Measurements from ENCODE around the gene RPSA. TPM values are rescaled to one million over a fixed set of nuclear protein-coding genes. Genes with fewer than 3 reads are reported as not detected.

Gene RPSA
- total RNA-seq, 1 experiment from 2014 or later, result 2,077 TPM

- peaks cover 6% of the 10 kb centered on the region for H3K27me3 Mint-ChIP-seq (ENCODE audit: low read depth)
Observed at GRCh38 chr3:39428745-39429201, 22.3 kb downstream of the RPSA start.

More at GRCh38 chr3:39428745-39429201, 22.3 kb downstream of the RPSA start:
- Histone ChIP-seq H4K5ac (ENCODE audit: insufficient read length, low read depth, low read length) (no peak overlapping the region), H3K9ac (ENCODE audit: extremely low read depth, insufficient read length, low read length) (no peak overlapping the region), H3K27ac (ENCODE audit: insufficient read length, low read depth, low read length) (no peak overlapping the region), H3K23ac (ENCODE audit: insufficient read length, low read depth, low read length) (no peak overlapping the region), H3K23me2 (ENCODE audit: insufficient read length, low read depth, low read length, poor library complexity, severe bottlenecking) (no peaks in the 10 kb centered on the region), H3K4me1 (ENCODE audit: insufficient read depth, low read length) (no peaks in the 10 kb centered on the region), H3K27me3 (ENCODE audit: insufficient read depth, low read length) (no peaks in the 10 kb centered on the region), H2AK5ac (ENCODE audit: insufficient read length, low read length) (no peak overlapping the region), H3K79me1 (ENCODE audit: insufficient read depth, low read depth, low read length, poor library complexity, severe bottlenecking) (no peaks in the 10 kb centered on the region), H4K20me1 (ENCODE audit: control insufficient read depth, insufficient read depth, insufficient read length) (no peaks in the 10 kb centered on the region), H4K91ac (ENCODE audit: insufficient read length, low read depth, low read length) (no peak overlapping the region), H3K4me2 (ENCODE audit: insufficient read depth, insufficient read length, low read length) (no peak overlapping the region), H2BK12ac (ENCODE audit: insufficient read length, low read depth, low read length) (no peak overlapping the region), H2BK120ac (ENCODE audit: low read depth, low read length, poor library complexity, severe bottlenecking) (no peak overlapping the region), H3K9me3 (ENCODE audit: control insufficient read depth, low read depth, low read length) (no peaks in the 10 kb centered on the region), H2BK15ac (ENCODE audit: low read depth, low read length) (no peak overlapping the region), H2BK5ac (ENCODE audit: insufficient read length, low read length) (no peak overlapping the region), H2BK20ac (ENCODE audit: low read depth, low read length, poor library complexity, severe bottlenecking) (no peak overlapping the region), H3K18ac (ENCODE audit: insufficient read length, low read depth, low read length) (no peak overlapping the region), H3K56ac (ENCODE audit: insufficient read length, low read depth, low read length) (no peak overlapping the region), H4K8ac (replicated peaks; ENCODE audit: insufficient read length, low read depth, low read length) (no peak overlapping the region), H3K14ac (ENCODE audit: insufficient read depth, low read length) (no peak overlapping the region), H3T11ph (ENCODE audit: low read length) (no peak overlapping the region), H3K4ac (ENCODE audit: low read depth, low read length) (no peak overlapping the region), H2AFZ (ENCODE audit: low read length) (no peak overlapping the region), H3K79me2 (ENCODE audit: insufficient read depth, low read length) (no peaks in the 10 kb centered on the region)
- Mint-ChIP-seq H3K4me3 (no peak overlapping the region), H3K36me3 (ENCODE audit: insufficient read depth in 1 of 3, low read depth in 3 of 3) (no peaks in the 10 kb centered on the region), H3K9me3 (no peaks in the 10 kb centered on the region), H3K27ac (no peak overlapping the region), H3K4me1 (no peaks in the 10 kb centered on the region)
- DNase-seq, result no peak
- WGBS (ENCODE audit: extremely low coverage, insufficient read length, low lambda C conversion rate), result no CpG with 5 or more reads among the region's 22 CpGs
- TF ChIP-seq, protein P1, sequence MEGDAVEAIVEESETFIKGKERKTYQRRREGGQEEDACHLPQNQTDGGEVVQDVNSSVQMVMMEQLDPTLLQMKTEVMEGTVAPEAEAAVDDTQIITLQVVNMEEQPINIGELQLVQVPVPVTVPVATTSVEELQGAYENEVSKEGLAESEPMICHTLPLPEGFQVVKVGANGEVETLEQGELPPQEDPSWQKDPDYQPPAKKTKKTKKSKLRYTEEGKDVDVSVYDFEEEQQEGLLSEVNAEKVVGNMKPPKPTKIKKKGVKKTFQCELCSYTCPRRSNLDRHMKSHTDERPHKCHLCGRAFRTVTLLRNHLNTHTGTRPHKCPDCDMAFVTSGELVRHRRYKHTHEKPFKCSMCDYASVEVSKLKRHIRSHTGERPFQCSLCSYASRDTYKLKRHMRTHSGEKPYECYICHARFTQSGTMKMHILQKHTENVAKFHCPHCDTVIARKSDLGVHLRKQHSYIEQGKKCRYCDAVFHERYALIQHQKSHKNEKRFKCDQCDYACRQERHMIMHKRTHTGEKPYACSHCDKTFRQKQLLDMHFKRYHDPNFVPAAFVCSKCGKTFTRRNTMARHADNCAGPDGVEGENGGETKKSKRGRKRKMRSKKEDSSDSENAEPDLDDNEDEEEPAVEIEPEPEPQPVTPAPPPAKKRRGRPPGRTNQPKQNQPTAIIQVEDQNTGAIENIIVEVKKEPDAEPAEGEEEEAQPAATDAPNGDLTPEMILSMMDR (conservative IDR thresholded peaks at IDR 0.05), result no peak
